SK-N-SH treated with all-trans-retinoic acid at 6 μM for 48 hours (cell line): ENCODE data around the gene SOX6.

Source experiments
- ATAC-seq: fragments of 200-7000 bp; cut with Tn5 transposase; 3 replicates; pipeline ENCODE4 v1.9.1; 2020; ENCODE audit warnings: mild to moderate bottlenecking, moderate library complexity
- ARNTL ChIP-seq: fragments of 450-650 bp; formaldehyde crosslinking; IDR thresholded peaks from 2 replicates; pipeline ENCODE4 v1.5.0; 2020; ENCODE audit warnings: low read depth, mild to moderate bottlenecking, moderate library complexity, borderline replicate concordance
- BACH2 ChIP-seq: fragments of 250-450 bp; sonication (Bioruptor Pico); IDR thresholded peaks from 2 replicates; pipeline ENCODE4 v1.9.0; 2021; ENCODE audit warnings: mild to moderate bottlenecking, borderline replicate concordance
- CSDC2 ChIP-seq: fragments of 250-450 bp; sonication (Bioruptor Pico); IDR thresholded peaks from 2 replicates; pipeline ENCODE4 v1.5.0; 2020; ENCODE audit warnings: mild to moderate bottlenecking, moderate library complexity
- ESRRG ChIP-seq: fragments of 250-450 bp; sonication (Bioruptor Pico); IDR thresholded peaks from 2 replicates; pipeline ENCODE4 v1.6.1; 2021; ENCODE audit warnings: mild to moderate bottlenecking
- GLIS3 ChIP-seq: fragments of 250-450 bp; sonication (Bioruptor Pico); IDR thresholded peaks from 2 replicates; pipeline ENCODE4 v1.5.0; 2020; ENCODE audit warnings: mild to moderate bottlenecking, moderate library complexity
- ISL1 ChIP-seq: fragments of 250-450 bp; sonication (Bioruptor Pico); IDR thresholded peaks from 2 replicates; pipeline ENCODE4 v2.1.2; 2022; ENCODE audit warnings: mild to moderate bottlenecking, moderate library complexity
- OSR1 ChIP-seq: fragments of 250-450 bp; sonication (Bioruptor Pico); IDR thresholded peaks from 2 replicates; pipeline ENCODE4 v1.8.0; 2022; ENCODE audit warnings: moderate library complexity, mild to moderate bottlenecking, inconsistent platforms
- RARB ChIP-seq: fragments of 250-450 bp; sonication (Bioruptor Pico); IDR thresholded peaks from 2 replicates; pipeline ENCODE4 v1.8.0; 2021; ENCODE audit warnings: mild to moderate bottlenecking, moderate library complexity
- SNAI2 ChIP-seq: fragments of 250-450 bp; sonication (Bioruptor Pico); IDR thresholded peaks from 2 replicates; pipeline ENCODE4 v1.5.0; 2020; ENCODE audit warnings: mild to moderate bottlenecking, moderate library complexity
- TCF4 ChIP-seq: fragments of 250-450 bp; sonication (Bioruptor Pico); IDR thresholded peaks from 2 replicates; pipeline ENCODE4 v1.8.0; 2021; ENCODE audit warnings: mild to moderate bottlenecking, moderate library complexity, borderline replicate concordance
- TSHZ2 ChIP-seq: fragments of 250-450 bp; sonication (Bioruptor Pico); IDR thresholded peaks from 2 replicates; pipeline ENCODE4 v1.5.0; 2020; ENCODE audit warnings: mild to moderate bottlenecking, moderate library complexity
- ZC3H10 ChIP-seq: fragments of 250-450 bp; sonication (Bioruptor Pico); IDR thresholded peaks from 2 replicates; pipeline ENCODE4 v1.5.1; 2021; ENCODE audit warnings: mild to moderate bottlenecking, moderate library complexity
- ZFP3 ChIP-seq: fragments of 250-450 bp; sonication (Bioruptor Pico); IDR thresholded peaks from 2 replicates; pipeline ENCODE4 v1.5.0; 2020; ENCODE audit warnings: mild to moderate bottlenecking, moderate library complexity
- ZFP30 ChIP-seq: fragments of 450-650 bp; formaldehyde crosslinking; IDR thresholded peaks from 2 replicates; pipeline ENCODE4 v1.5.0; 2022; ENCODE audit warnings: mild to moderate bottlenecking, moderate library complexity
- ZNF565 ChIP-seq: fragments of 450-650 bp; formaldehyde crosslinking; conservative IDR thresholded peaks from 2 replicates; pipeline ENCODE4 v1.5.0; 2020; ENCODE audit warnings: low read depth, mild to moderate bottlenecking, moderate library complexity
- ZNF70 ChIP-seq: fragments of 450-650 bp; formaldehyde crosslinking; IDR thresholded peaks from 2 replicates; pipeline ENCODE4 v1.5.0; 2020; ENCODE audit warnings: mild to moderate bottlenecking, moderate library complexity
- ZNF8 ChIP-seq: fragments of 450-650 bp; formaldehyde crosslinking; IDR thresholded peaks from 2 replicates; pipeline ENCODE4 v1.5.0; 2020; ENCODE audit warnings: mild to moderate bottlenecking, moderate library complexity
- TF ChIP-seq, protein P1 (sequence below): fragments of 250-450 bp; sonication (Bioruptor Pico); IDR thresholded peaks from 2 replicates; pipeline ENCODE4 v1.5.1; 2021; ENCODE audit warnings: mild to moderate bottlenecking, moderate library complexity
- TF ChIP-seq, protein P2 (sequence below): fragments of 250-450 bp; sonication (Bioruptor Pico); IDR thresholded peaks from 2 replicates; pipeline ENCODE4 v1.5.1; 2020; ENCODE audit warnings: low read depth, mild to moderate bottlenecking, moderate library complexity
- TF ChIP-seq, protein P3 (sequence below): fragments of 250-450 bp; sonication (Bioruptor Pico); IDR thresholded peaks from 2 replicates; pipeline ENCODE4 v1.8.0; 2021; ENCODE audit warnings: low read depth, mild to moderate bottlenecking, moderate library complexity, borderline replicate concordance
- TF ChIP-seq, protein P4 (sequence below): fragments of 250-450 bp; sonication (Bioruptor Pico); IDR thresholded peaks from 2 replicates; pipeline ENCODE4 v1.8.0; 2020; ENCODE audit warnings: mild to moderate bottlenecking, moderate library complexity, borderline replicate concordance

Gene SOX6

GRCh38 chr11:16036218-16036617 lies 320.1 kb downstream of the SOX6 start:
- TF ChIP-seq, protein P1, sequence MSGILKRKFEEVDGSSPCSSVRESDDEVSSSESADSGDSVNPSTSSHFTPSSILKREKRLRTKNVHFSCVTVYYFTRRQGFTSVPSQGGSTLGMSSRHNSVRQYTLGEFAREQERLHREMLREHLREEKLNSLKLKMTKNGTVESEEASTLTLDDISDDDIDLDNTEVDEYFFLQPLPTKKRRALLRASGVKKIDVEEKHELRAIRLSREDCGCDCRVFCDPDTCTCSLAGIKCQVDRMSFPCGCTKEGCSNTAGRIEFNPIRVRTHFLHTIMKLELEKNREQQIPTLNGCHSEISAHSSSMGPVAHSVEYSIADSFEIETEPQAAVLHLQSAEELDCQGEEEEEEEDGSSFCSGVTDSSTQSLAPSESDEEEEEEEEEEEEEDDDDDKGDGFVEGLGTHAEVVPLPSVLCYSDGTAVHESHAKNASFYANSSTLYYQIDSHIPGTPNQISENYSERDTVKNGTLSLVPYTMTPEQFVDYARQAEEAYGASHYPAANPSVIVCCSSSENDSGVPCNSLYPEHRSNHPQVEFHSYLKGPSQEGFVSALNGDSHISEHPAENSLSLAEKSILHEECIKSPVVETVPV (CRISPR knock-in tag), result no peak
- TF ChIP-seq ISL1 (CRISPR knock-in tag), result no peak
- TF ChIP-seq, all 23 proteins: peak for 0
- no peak for ATAC-seq

DNA sequence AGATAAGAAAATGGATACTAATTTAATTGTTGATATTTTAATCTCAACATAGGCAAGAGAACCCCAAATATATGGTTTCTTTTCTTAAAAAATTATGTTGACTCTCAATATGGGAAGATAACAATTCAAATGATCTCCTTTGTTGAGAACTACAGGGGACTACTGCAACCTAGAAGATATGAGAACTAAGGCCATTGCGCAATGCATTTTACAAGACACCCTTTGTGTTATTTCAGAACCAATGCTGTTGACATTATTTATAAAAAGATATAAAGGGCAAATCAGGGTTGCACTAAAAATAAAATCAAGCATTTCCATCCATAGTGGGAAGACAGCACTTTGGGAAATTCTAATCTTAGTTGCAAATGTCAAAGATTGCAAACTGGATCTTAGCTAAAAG lies 322.3 kb downstream of the SOX6 start:
- TF ChIP-seq ZC3H10 (CRISPR knock-in tag) (no peak), ARNTL (CRISPR knock-in tag) (no peak), OSR1 (CRISPR knock-in tag) (no peak), ESRRG (CRISPR knock-in tag) (no peak), ZFP30 (CRISPR knock-in tag) (no peak), ZFP3 (no peak), TSHZ2 (CRISPR knock-in tag) (no peak), ZNF8 (CRISPR knock-in tag) (no peak)
- TF ChIP-seq, protein P2, sequence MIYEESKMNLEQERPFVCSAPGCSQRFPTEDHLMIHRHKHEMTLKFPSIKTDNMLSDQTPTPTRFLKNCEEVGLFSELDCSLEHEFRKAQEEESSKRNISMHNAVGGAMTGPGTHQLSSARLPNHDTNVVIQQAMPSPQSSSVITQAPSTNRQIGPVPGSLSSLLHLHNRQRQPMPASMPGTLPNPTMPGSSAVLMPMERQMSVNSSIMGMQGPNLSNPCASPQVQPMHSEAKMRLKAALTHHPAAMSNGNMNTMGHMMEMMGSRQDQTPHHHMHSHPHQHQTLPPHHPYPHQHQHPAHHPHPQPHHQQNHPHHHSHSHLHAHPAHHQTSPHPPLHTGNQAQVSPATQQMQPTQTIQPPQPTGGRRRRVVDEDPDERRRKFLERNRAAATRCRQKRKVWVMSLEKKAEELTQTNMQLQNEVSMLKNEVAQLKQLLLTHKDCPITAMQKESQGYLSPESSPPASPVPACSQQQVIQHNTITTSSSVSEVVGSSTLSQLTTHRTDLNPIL, result no peak
- TF ChIP-seq, protein P1 (CRISPR knock-in tag), result no peak
- TF ChIP-seq, protein P3, sequence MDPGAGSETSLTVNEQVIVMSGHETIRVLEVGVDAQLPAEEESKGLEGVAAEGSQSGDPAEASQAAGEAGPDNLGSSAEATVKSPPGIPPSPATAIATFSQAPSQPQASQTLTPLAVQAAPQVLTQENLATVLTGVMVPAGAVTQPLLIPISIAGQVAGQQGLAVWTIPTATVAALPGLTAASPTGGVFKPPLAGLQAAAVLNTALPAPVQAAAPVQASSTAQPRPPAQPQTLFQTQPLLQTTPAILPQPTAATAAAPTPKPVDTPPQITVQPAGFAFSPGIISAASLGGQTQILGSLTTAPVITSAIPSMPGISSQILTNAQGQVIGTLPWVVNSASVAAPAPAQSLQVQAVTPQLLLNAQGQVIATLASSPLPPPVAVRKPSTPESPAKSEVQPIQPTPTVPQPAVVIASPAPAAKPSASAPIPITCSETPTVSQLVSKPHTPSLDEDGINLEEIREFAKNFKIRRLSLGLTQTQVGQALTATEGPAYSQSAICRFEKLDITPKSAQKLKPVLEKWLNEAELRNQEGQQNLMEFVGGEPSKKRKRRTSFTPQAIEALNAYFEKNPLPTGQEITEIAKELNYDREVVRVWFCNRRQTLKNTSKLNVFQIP, result no peak
- ATAC-seq, result no peak

- TF ChIP-seq, protein P1 (CRISPR knock-in tag), result no peak
- TF ChIP-seq TSHZ2 (CRISPR knock-in tag) (no peak), ISL1 (CRISPR knock-in tag) (no peak), RARB (CRISPR knock-in tag) (no peak), CSDC2 (CRISPR knock-in tag) (no peak), SNAI2 (CRISPR knock-in tag) (no peak), ZC3H10 (CRISPR knock-in tag) (no peak), BACH2 (CRISPR knock-in tag) (no peak), ZNF70 (CRISPR knock-in tag) (no peak), GLIS3 (CRISPR knock-in tag) (no peak), ZNF8 (CRISPR knock-in tag) (no peak), ZFP3 (no peak), TCF4 (CRISPR knock-in tag) (no peak), ZNF565 (CRISPR knock-in tag) (no peak), ARNTL (CRISPR knock-in tag) (no peak)
- TF ChIP-seq, protein P3, result no peak
- TF ChIP-seq, protein P4, sequence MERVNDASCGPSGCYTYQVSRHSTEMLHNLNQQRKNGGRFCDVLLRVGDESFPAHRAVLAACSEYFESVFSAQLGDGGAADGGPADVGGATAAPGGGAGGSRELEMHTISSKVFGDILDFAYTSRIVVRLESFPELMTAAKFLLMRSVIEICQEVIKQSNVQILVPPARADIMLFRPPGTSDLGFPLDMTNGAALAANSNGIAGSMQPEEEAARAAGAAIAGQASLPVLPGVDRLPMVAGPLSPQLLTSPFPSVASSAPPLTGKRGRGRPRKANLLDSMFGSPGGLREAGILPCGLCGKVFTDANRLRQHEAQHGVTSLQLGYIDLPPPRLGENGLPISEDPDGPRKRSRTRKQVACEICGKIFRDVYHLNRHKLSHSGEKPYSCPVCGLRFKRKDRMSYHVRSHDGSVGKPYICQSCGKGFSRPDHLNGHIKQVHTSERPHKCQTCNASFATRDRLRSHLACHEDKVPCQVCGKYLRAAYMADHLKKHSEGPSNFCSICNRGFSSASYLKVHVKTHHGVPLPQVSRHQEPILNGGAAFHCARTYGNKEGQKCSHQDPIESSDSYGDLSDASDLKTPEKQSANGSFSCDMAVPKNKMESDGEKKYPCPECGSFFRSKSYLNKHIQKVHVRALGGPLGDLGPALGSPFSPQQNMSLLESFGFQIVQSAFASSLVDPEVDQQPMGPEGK, result no peak
- no peak for ATAC-seq
Measured at GRCh38 chr11:16032974-16033373, 323.4 kb downstream of the SOX6 start.
